HG02588 (cell line): ENCODE measurements around the gene FBN2.

Experiments used
- ATAC-seq: cut with Tn5 transposase; IDR thresholded peaks from one replicate; pipeline ENCODE4 v1.9.1; 2021; ENCODE audit warnings: mild to moderate bottlenecking, moderate library complexity; ENCODE audit not compliant: unreplicated experiment

The FBN2 gene

DNA sequence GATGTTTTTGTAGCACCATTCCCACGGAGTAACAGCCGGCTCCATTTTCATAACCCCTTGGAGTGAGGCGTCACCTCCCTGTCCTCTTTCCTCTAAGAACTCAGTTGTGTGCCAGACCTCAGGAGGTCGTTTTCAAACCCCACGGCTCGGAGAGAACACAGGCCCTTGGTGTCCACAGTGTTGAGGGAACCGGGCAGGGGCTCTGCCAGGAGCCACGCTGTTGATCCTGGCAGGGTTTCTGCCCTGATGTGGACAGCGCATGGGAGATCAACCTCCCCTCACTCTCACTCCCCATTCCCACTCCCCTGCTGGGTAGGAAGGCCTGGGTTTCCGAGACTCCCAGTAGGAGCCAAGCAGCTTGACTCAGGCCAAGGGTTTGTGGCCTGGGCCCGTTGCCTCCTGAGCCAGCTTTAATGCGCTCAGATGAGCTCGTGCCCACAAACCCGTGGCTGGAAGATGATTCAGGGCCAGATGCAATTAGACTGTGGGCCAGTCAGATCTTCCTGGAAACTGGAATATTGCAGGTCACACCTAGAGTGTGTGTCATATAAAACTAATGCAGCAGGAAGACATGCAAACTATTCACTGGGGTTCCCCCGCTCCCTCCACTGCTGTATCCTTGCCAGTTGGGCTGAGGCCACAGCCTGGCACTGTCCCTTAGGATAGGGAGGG is 321.0 kb downstream of the FBN2 start:
- ATAC-seq: no peak

GRCh38 chr5:128216285-128216684 is 321.8 kb downstream of the FBN2 start:
- no peak for ATAC-seq

DNA sequence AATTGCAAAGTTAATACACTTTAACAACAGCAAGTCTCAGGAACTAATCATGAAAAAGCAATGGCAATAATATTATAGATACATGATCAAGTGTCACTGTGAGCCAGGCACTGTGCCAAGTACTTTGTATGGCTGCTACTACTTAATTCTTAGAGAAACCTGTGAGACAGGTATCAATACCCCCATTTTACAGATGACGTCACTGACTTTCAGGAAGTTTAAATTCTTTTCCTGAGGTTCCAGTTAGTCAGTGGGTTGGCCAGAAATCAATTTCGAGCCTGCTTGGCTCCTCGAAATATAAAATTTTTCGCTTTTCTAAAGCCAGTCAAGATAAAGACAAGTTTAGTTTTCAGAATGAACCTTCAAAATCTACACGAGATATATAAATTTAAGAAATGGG is 324.2 kb downstream of the FBN2 start:
- ATAC-seq: no peak

- no peak for ATAC-seq
Observed at GRCh38 chr5:128213340-128213739, 324.7 kb downstream of the FBN2 start.

DNA sequence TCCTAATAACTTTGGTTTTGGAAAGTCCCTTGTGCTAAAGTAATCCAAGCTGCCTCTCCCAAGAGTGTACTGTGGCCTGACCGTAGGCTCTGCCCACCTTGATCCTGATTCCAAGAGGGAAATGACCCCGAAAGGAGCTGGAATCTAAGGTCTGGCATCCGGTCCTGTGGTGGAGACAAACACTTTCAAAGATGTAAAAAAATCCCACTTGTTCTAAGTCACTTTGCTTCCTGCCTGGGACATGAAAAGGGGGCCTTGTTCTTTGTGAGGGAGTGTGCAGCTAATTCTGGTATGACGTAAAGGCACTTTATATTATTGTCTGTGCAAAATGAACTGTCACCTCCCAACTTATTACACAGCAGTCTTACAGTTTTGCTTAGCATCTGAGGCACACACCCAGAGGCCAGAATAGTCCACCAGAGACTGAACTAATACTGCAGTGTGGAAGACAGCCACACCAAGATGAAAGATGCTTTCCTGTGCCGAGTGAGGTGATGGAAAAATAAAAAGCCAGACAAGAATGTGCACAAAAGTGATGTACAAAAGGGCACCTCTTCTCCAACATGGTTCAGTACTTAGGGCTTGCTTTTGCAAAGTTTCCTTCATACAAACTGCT is 325.7 kb downstream of the FBN2 start:
- ATAC-seq: no peak

GRCh38 chr5:128208436-128208835 is 329.6 kb downstream of the FBN2 start:
- ATAC-seq: no peak
